ENCODE results near the gene MMEL1.
"Not testable (repeated sequence)": the region's sequence is repeated elsewhere in the genome, so short reads cannot be mapped to it uniquely, and the experiment has no call there.

The MMEL1 gene

GRCh38 chr1:2573250-2573920 is 59.4 kb downstream of the MMEL1 start:
- no peak for DNase-seq (ENCODE audit: low read depth in 3 of 3)

- no peak for DNase-seq (ENCODE audit: low read depth in 3 of 3)
Observed at GRCh38 chr1:2571348-2571747, 61.5 kb downstream of the MMEL1 start.

GRCh38 chr1:2570332-2570731 is 62.5 kb downstream of the MMEL1 start:
- no peak for DNase-seq (ENCODE audit: low read depth in 3 of 3)

- DNase-seq (ENCODE audit: low read depth in 3 of 3): not testable (repeated sequence)
Observed at GRCh38 chr1:2569703-2570102, 63.1 kb downstream of the MMEL1 start.

- DNase-seq (ENCODE audit: low read depth in 3 of 3): no peak
Observed at GRCh38 chr1:2569060-2569459, 63.8 kb downstream of the MMEL1 start.

- DNase-seq (ENCODE audit: low read depth in 3 of 3): not testable (repeated sequence)
Observed at GRCh38 chr1:2568187-2568816, 64.5 kb downstream of the MMEL1 start.

- DNase-seq (ENCODE audit: low read depth in 3 of 3): no peak
Observed at GRCh38 chr1:2567083-2567679, 65.6 kb downstream of the MMEL1 start.

GRCh38 chr1:2566101-2567045 is 66.4 kb downstream of the MMEL1 start:
- no peak for DNase-seq (ENCODE audit: low read depth in 3 of 3)

GRCh38 chr1:2564815-2565374 is 67.9 kb downstream of the MMEL1 start:
- DNase-seq (ENCODE audit: low read depth in 3 of 3): no peak

- no peak for DNase-seq (ENCODE audit: low read depth in 3 of 3)
Observed at GRCh38 chr1:2564006-2564814, 68.6 kb downstream of the MMEL1 start.

GRCh38 chr1:2563205-2563604 is 69.6 kb downstream of the MMEL1 start:
- DNase-seq (ENCODE audit: low read depth in 3 of 3): no peak

- peak in 1 of 3 donors; percentile 40 for DNase-seq (ENCODE audit: low read depth in 3 of 3)
Observed at GRCh38 chr1:2561898-2562895, 70.6 kb downstream of the MMEL1 start.

- no peak for DNase-seq (ENCODE audit: low read depth in 3 of 3)
Observed at GRCh38 chr1:2561446-2561845, 71.4 kb downstream of the MMEL1 start.

GRCh38 chr1:2560299-2561073 is 72.3 kb downstream of the MMEL1 start:
- DNase-seq (ENCODE audit: low read depth in 3 of 3): no peak

- DNase-seq (ENCODE audit: low read depth in 3 of 3): no peak
Observed at GRCh38 chr1:2559509-2560298, 73.1 kb downstream of the MMEL1 start.

- DNase-seq (ENCODE audit: low read depth in 3 of 3): no peak
Observed at GRCh38 chr1:2558861-2559260, 74.0 kb downstream of the MMEL1 start.

- DNase-seq (ENCODE audit: low read depth in 3 of 3): no peak
Observed at GRCh38 chr1:2558420-2558819, 74.4 kb downstream of the MMEL1 start.

All from stimulated activated CD4-positive, alpha-beta T cell treated with anti-CD3 and anti-CD28 coated beads, TNF-alpha, amount 100 ng/mL, for 48 hours (primary cell).